Keratinocyte (primary cell): ENCODE data around the gene RHBDF1. TPM values are rescaled to one million over a fixed set of nuclear protein-coding genes. Genes with fewer than 3 reads are reported as not detected.
"Not testable (repeated sequence)": the region's sequence is repeated elsewhere in the genome, so short reads cannot be mapped to it uniquely, and the experiment has no call there.

Source experiments
- DNase-seq: peaks from one replicate; pipeline ENCODE4 v3.0.0-alpha.2; 2011; ENCODE audit warnings: low read depth, missing footprints, low spot score
- FAIRE-seq: peaks from 2 replicates; lab custom pipeline; 2011; peaks lifted over from hg19 to GRCh38; lab: Jason Lieb, UNC
- H2AFZ ChIP-seq: 2 replicates; pipeline ENCODE4 v1.6.0; 2012; ENCODE audit warnings: low read length, control low read depth, inconsistent platforms; ENCODE audit not compliant: control insufficient read depth
- H3K27ac ChIP-seq: 2 replicates; pipeline ENCODE4 v1.5.1; 2011; ENCODE audit warnings: low read length; ENCODE audit not compliant: control insufficient read depth, insufficient read depth
- H3K27me3 ChIP-seq: 3 replicates; pipeline ENCODE4 v1.6.0; 2011; ENCODE audit warnings: low read length; ENCODE audit not compliant: control insufficient read depth, insufficient read depth; ENCODE audit errors: extremely low read depth
- H3K36me3 ChIP-seq, 2 experiments: 2 replicates in 1 of 2; 3 replicates in 1 of 2; pipeline ENCODE4 v1.5.1; 2011; ENCODE audit warnings: low read length in 2 of 2, mild to moderate bottlenecking in 1 of 2; ENCODE audit not compliant: control insufficient read depth in 2 of 2, insufficient read depth in 2 of 2; ENCODE audit errors: extremely low read depth in 1 of 2
- H3K4me1 ChIP-seq: 3 replicates; pipeline ENCODE4 v1.5.1; 2011; ENCODE audit warnings: low read length; ENCODE audit not compliant: control insufficient read depth, insufficient read depth; ENCODE audit errors: extremely low read depth
- H3K4me2 ChIP-seq: 3 replicates; pipeline ENCODE4 v1.6.0; 2011; ENCODE audit warnings: low read depth, low read length; ENCODE audit not compliant: control insufficient read depth, insufficient read depth; ENCODE audit errors: extremely low read depth
- H3K4me3 ChIP-seq, 3 experiments: fragments of 200-600 bp in 1 of 3; sonication (generic) in 1 of 3; 2 replicates in 2 of 3; 3 replicates in 1 of 3; pipeline ENCODE4 v1.5.1; 2011 to 2016; ENCODE audit warnings: low read length in 3 of 3, mild to moderate bottlenecking in 3 of 3, control low read depth in 2 of 3, inconsistent platforms in 1 of 3, low read depth in 1 of 3, mixed read lengths in 1 of 3, mixed run types in 1 of 3, moderate library complexity in 1 of 3; ENCODE audit not compliant: control insufficient read depth in 2 of 3, insufficient read depth in 2 of 3; ENCODE audit errors: extremely low read depth in 1 of 3
- H3K79me2 ChIP-seq: 2 replicates; pipeline ENCODE4 v1.6.0; 2012; ENCODE audit warnings: low read length; ENCODE audit not compliant: control insufficient read depth, insufficient read depth
- H3K9ac ChIP-seq: 3 replicates; pipeline ENCODE4 v1.6.0; 2011; ENCODE audit warnings: low read length; ENCODE audit not compliant: control insufficient read depth, insufficient read depth; ENCODE audit errors: extremely low read depth
- H3K9me1 ChIP-seq: 3 replicates; pipeline ENCODE4 v1.6.0; 2011; ENCODE audit warnings: low read length; ENCODE audit not compliant: control insufficient read depth, insufficient read depth; ENCODE audit errors: extremely low read depth
- H3K9me3 ChIP-seq: 2 replicates; pipeline ENCODE4 v1.5.1; 2012; ENCODE audit warnings: low read depth, low read length; ENCODE audit not compliant: control insufficient read depth
- H4K20me1 ChIP-seq: 3 replicates; pipeline ENCODE4 v1.6.0; 2011; ENCODE audit warnings: low read length; ENCODE audit not compliant: control insufficient read depth, insufficient read depth; ENCODE audit errors: extremely low read depth
- CTCF ChIP-seq, 3 experiments: IDR thresholded peaks in 1 of 3; conservative IDR thresholded peaks in 1 of 3; optimal IDR thresholded peaks in 1 of 3; 2 replicates in 2 of 3; 3 replicates in 1 of 3; pipeline versions ENCODE3 to v1.5.1; 2011; ENCODE audit warnings: low read length in 3 of 3, mild to moderate bottlenecking in 3 of 3, moderate library complexity in 2 of 3, control low read depth in 1 of 3, inconsistent platforms in 1 of 3; ENCODE audit not compliant: insufficient read depth in 2 of 3; ENCODE audit errors: extremely low read depth in 1 of 3
- EZH2 ChIP-seq: IDR thresholded peaks from one replicate; pipeline ENCODE4 v1.6.1; 2012; ENCODE audit warnings: inconsistent platforms, mild to moderate bottlenecking, low read length, moderate library complexity
- dilution Hi-C: fragments of 300-500 bp; cut with MboI; formaldehyde crosslinking; loops from one replicate; pipeline ENCODE4 v1.7.0; 2020; ENCODE audit warnings: low sequenced_read_pairs; ENCODE audit not compliant: extremely low pct_ligation_motif_present
- polyA plus RNA-seq, 5 experiments: library from polyadenylated mRNA; depleted of rRNA in 3 of 5; stranded (reverse) in 3 of 5; stranded (forward) in 1 of 5; unstranded in 1 of 5; fragments of >200 nt; gene quantifications; 1 replicate in 1 of 5; 2 replicates in 3 of 5; 3 replicates in 1 of 5; pipeline versions ENCODE4 v1.2.1 to v1.2.3, GENCODE V29; 2011 to 2012; ENCODE audit warnings: missing spikeins in 2 of 5, low read depth in 1 of 5, low replicate concordance in 1 of 5

The RHBDF1 gene
- polyA plus RNA-seq, 1 donor (not counting 4 experiments of a cell fraction or from before 2014, with no cell fraction given): 20.4 TPM

DNA sequence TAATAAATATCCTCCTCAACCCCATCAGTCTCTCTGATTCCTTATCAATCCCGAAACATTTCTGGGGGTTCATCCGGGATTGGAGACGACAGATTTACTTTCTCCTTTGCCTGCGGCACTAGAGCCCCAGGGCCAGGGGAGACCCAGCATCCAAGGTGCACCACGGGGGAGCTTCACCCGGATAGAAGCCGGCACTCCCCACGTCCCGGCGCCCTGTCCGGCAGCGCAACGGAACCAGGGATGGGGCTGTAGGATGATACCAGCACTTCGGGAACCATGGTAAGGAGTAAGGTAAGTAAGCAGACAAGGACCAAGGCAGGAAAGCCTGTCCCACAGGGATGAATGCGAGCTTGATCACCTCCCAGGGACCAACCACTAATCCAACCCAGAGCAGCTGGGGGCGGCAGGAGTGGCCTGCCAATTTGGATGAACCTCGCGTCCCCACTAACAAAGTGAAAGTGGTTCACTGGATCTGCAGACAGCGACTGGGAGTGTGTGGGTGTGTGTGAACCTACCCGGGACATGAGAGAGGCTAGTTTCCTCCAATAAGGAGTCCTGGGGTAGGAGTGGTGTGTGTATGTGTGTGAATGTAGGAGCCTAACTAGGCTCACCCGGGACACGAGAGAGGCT is 30.9 kb downstream of the RHBDF1 start:
- H3K9ac ChIP-seq: no peak overlapping the region
- TF ChIP-seq EZH2 (no peak), CTCF (optimal IDR thresholded peaks at IDR 0.05 in 1 of 3, IDR thresholded peaks at IDR 0.05 in 1 of 3, conservative IDR thresholded peaks at IDR 0.05 in 1 of 3; ENCODE audit: extremely low read depth in 1 of 3, insufficient read depth in 2 of 3, low read length in 3 of 3) (no peak)
- H3K36me3 ChIP-seq: peaks cover 11 to 20% of the 10 kb centered on the region in 2 experiments
- no peak overlapping the region for H3K4me3 ChIP-seq
- no peak overlapping the region for H2AFZ ChIP-seq
- peaks cover 3% of the 10 kb centered on the region for H3K4me1 ChIP-seq
- H3K79me2 ChIP-seq: no peaks in the 10 kb centered on the region
- H3K9me1 ChIP-seq: no peaks in the 10 kb centered on the region
- no peaks in the 10 kb centered on the region for H4K20me1 ChIP-seq
- dilution Hi-C loops: no loop called here
- no peaks in the 10 kb centered on the region for H3K9me3 ChIP-seq
- H3K27me3 ChIP-seq: no peaks in the 10 kb centered on the region
- no peak overlapping the region for H3K27ac ChIP-seq
- FAIRE-seq (no peak), DNase-seq (no peak)
- H3K4me2 ChIP-seq: no peak overlapping the region

GRCh38 chr16:38941-39892 is 33.2 kb downstream of the RHBDF1 start:
- Histone ChIP-seq H3K27ac (no peak overlapping the region), H3K9me3 (no peaks in the 10 kb centered on the region), H2AFZ (no peak overlapping the region), H3K36me3 (peaks cover 8 to 17% of the 10 kb centered on the region in 2 experiments), H3K9ac (no peak overlapping the region), H3K9me1 (no peaks in the 10 kb centered on the region), H3K4me2 (no peak overlapping the region), H3K79me2 (no peaks in the 10 kb centered on the region), H3K4me1 (peaks cover 3% of the 10 kb centered on the region), H3K4me3 (no peak overlapping the region), H4K20me1 (no peaks in the 10 kb centered on the region), H3K27me3 (no peaks in the 10 kb centered on the region)
- dilution Hi-C loops: no loop called here
- no peak for TF ChIP-seq CTCF (optimal IDR thresholded peaks at IDR 0.05 in 1 of 3, IDR thresholded peaks at IDR 0.05 in 1 of 3, conservative IDR thresholded peaks at IDR 0.05 in 1 of 3; ENCODE audit: extremely low read depth in 1 of 3, insufficient read depth in 2 of 3, low read length in 3 of 3)
- TF ChIP-seq EZH2: no peak
- FAIRE-seq (no peak), DNase-seq (peak; percentile 7)

DNA sequence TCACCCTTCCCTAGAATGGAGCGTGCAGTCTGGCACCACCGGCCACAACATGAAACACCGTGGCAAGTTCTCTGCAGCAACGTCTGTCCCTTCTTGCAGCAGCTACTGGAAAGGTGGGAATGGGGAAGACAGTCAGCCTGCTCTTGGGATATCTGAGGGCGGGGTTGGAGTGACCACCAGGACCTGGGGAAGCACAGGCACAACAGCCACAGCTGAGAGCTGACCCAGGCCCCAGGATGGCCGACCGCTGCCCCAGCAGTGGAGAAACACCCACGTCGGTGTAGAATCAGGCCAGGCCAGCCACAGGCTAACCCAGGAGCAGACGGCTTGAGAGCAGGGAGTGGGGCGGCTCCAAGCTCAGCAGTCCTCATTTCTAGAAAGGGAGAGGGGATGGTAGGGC is 34.2 kb downstream of the RHBDF1 start:
- H3K27ac ChIP-seq, H3K9me3 ChIP-seq, H4K20me1 ChIP-seq, dilution Hi-C loops, H3K4me1 ChIP-seq, H3K4me2 ChIP-seq, H3K27me3 ChIP-seq, FAIRE-seq, H2AFZ ChIP-seq, H3K9ac ChIP-seq, H3K9me1 ChIP-seq, H3K4me3 ChIP-seq, DNase-seq, H3K79me2 ChIP-seq: not testable (repeated sequence)
- H3K36me3 ChIP-seq: peaks cover 8 to 12% of the 10 kb centered on the region in 2 experiments
